ENCODE data around the gene ST8SIA2.
"Not testable (repeated sequence)": the region's sequence is repeated elsewhere in the genome, so short reads cannot be mapped to it uniquely, and the experiment has no call there.

Gene ST8SIA2

GRCh38 chr15:92463826-92464225 lies 70.1 kb downstream of the ST8SIA2 start:
- Histone ChIP-seq H3K36me3 (ENCODE audit: insufficient read depth, low read length) (no peaks in the 10 kb centered on the region; the same call in 1 of the 2 replicates), H3K4me1 (ENCODE audit: insufficient read depth, low read length) (peaks cover 3% of the 10 kb centered on the region; the same call in 1 of the 2 replicates), H3K9me3 (ENCODE audit: control insufficient read depth, insufficient read depth, low read length) (0 out of 2 replicates have a peak, but pooled peaks cover 2% of the 10 kb centered on the region), H3K9ac (ENCODE audit: low read depth, low read length) (no peak overlapping the region)

GRCh38 chr15:92466834-92467233 lies 73.2 kb downstream of the ST8SIA2 start:
- Histone ChIP-seq H3K4me1 (ENCODE audit: insufficient read depth, low read length) (peaks cover 3% of the 10 kb centered on the region; the same call in 1 of the 2 replicates), H3K9ac (ENCODE audit: low read depth, low read length) (no peak overlapping the region), H3K36me3 (ENCODE audit: insufficient read depth, low read length) (no peaks in the 10 kb centered on the region; the same call in 1 of the 2 replicates), H3K9me3 (ENCODE audit: control insufficient read depth, insufficient read depth, low read length) (0 out of 2 replicates have a peak, but pooled peaks cover 2% of the 10 kb centered on the region)

- Histone ChIP-seq H3K9ac (ENCODE audit: low read depth, low read length) (no peak overlapping the region), H3K36me3 (ENCODE audit: insufficient read depth, low read length) (no peaks in the 10 kb centered on the region; the same call in 1 of the 2 replicates), H3K4me1 (ENCODE audit: insufficient read depth, low read length) (peaks cover 3% of the 10 kb centered on the region; the same call in 1 of the 2 replicates), H3K9me3 (ENCODE audit: control insufficient read depth, insufficient read depth, low read length) (0 out of 2 replicates have a peak, but pooled peaks cover 2% of the 10 kb centered on the region)
These were observed 73.6 kb downstream of the ST8SIA2 start for GRCh38 chr15:92467245-92467644.

- H3K36me3 ChIP-seq (ENCODE audit: insufficient read depth, low read length), result no peaks in the 10 kb centered on the region; the same call in 1 of the 2 replicates
- no peaks in the 10 kb centered on the region; the same call in 1 of the 2 replicates for H3K4me1 ChIP-seq (ENCODE audit: insufficient read depth, low read length)
- H3K9ac ChIP-seq (ENCODE audit: low read depth, low read length), result no peak overlapping the region
- 0 out of 2 replicates have a peak, but pooled peaks cover 2% of the 10 kb centered on the region for H3K9me3 ChIP-seq (ENCODE audit: control insufficient read depth, insufficient read depth, low read length)
These were observed 75.3 kb downstream of the ST8SIA2 start for GRCh38 chr15:92468991-92469390.

- Histone ChIP-seq H3K36me3 (ENCODE audit: insufficient read depth, low read length) (no peaks in the 10 kb centered on the region), H3K9ac (ENCODE audit: low read depth, low read length) (no peak overlapping the region), H3K4me1 (ENCODE audit: insufficient read depth, low read length) (no peaks in the 10 kb centered on the region; the same call in 1 of the 2 replicates), H3K9me3 (ENCODE audit: control insufficient read depth, insufficient read depth, low read length) (0 out of 2 replicates have a peak, but pooled peaks cover 2% of the 10 kb centered on the region)
These were observed 77.6 kb downstream of the ST8SIA2 start for GRCh38 chr15:92471288-92471687.

- H3K36me3 ChIP-seq (ENCODE audit: insufficient read depth, low read length), result no peaks in the 10 kb centered on the region
- H3K9me3 ChIP-seq (ENCODE audit: control insufficient read depth, insufficient read depth, low read length), result no peaks in the 10 kb centered on the region
- no peak overlapping the region for H3K9ac ChIP-seq (ENCODE audit: low read depth, low read length)
- no peaks in the 10 kb centered on the region; the same call in 1 of the 2 replicates for H3K4me1 ChIP-seq (ENCODE audit: insufficient read depth, low read length)
These were observed 80.1 kb downstream of the ST8SIA2 start for GRCh38 chr15:92473756-92474155.

GRCh38 chr15:92479730-92480129 lies 86.0 kb downstream of the ST8SIA2 start:
- H3K36me3 ChIP-seq (ENCODE audit: insufficient read depth, low read length); H3K9me3 ChIP-seq (ENCODE audit: control insufficient read depth, insufficient read depth, low read length); H3K4me1 ChIP-seq (ENCODE audit: insufficient read depth, low read length); H3K9ac ChIP-seq (ENCODE audit: low read depth, low read length): not testable (repeated sequence)

GRCh38 chr15:92480361-92480760 lies 86.7 kb downstream of the ST8SIA2 start:
- Histone ChIP-seq H3K9ac (ENCODE audit: low read depth, low read length) (no peak overlapping the region), H3K36me3 (ENCODE audit: insufficient read depth, low read length) (no peaks in the 10 kb centered on the region), H3K4me1 (ENCODE audit: insufficient read depth, low read length) (no peaks in the 10 kb centered on the region), H3K9me3 (ENCODE audit: control insufficient read depth, insufficient read depth, low read length) (no peaks in the 10 kb centered on the region)

GRCh38 chr15:92485441-92485840 lies 91.8 kb downstream of the ST8SIA2 start:
- Histone ChIP-seq H3K4me1 (ENCODE audit: insufficient read depth, low read length) (no peaks in the 10 kb centered on the region), H3K36me3 (ENCODE audit: insufficient read depth, low read length) (no peaks in the 10 kb centered on the region), H3K9me3 (ENCODE audit: control insufficient read depth, insufficient read depth, low read length) (no peaks in the 10 kb centered on the region; the same call in 1 of the 2 replicates), H3K9ac (ENCODE audit: low read depth, low read length) (no peak overlapping the region)

- Histone ChIP-seq H3K9me3 (ENCODE audit: control insufficient read depth, insufficient read depth, low read length) (no peaks in the 10 kb centered on the region; the same call in 1 of the 2 replicates), H3K4me1 (ENCODE audit: insufficient read depth, low read length) (no peaks in the 10 kb centered on the region; the same call in 1 of the 2 replicates), H3K9ac (ENCODE audit: low read depth, low read length) (no peak overlapping the region), H3K36me3 (ENCODE audit: insufficient read depth, low read length) (no peaks in the 10 kb centered on the region)
These were observed 99.0 kb downstream of the ST8SIA2 start for GRCh38 chr15:92492551-92493115.

GRCh38 chr15:92494806-92495336 lies 101.2 kb downstream of the ST8SIA2 start:
- H3K9ac ChIP-seq (ENCODE audit: low read depth, low read length), result no peak overlapping the region
- no peaks in the 10 kb centered on the region; the same call in 1 of the 2 replicates for H3K4me1 ChIP-seq (ENCODE audit: insufficient read depth, low read length)
- H3K9me3 ChIP-seq (ENCODE audit: control insufficient read depth, insufficient read depth, low read length), result no peaks in the 10 kb centered on the region; the same call in 1 of the 2 replicates
- H3K36me3 ChIP-seq (ENCODE audit: insufficient read depth, low read length), result no peaks in the 10 kb centered on the region

- Histone ChIP-seq H3K9ac (ENCODE audit: low read depth, low read length) (no peak overlapping the region), H3K36me3 (ENCODE audit: insufficient read depth, low read length) (no peaks in the 10 kb centered on the region), H3K4me1 (ENCODE audit: insufficient read depth, low read length) (no peaks in the 10 kb centered on the region; the same call in 1 of the 2 replicates), H3K9me3 (ENCODE audit: control insufficient read depth, insufficient read depth, low read length) (no peaks in the 10 kb centered on the region; the same call in 1 of the 2 replicates)
These were observed 101.8 kb downstream of the ST8SIA2 start for GRCh38 chr15:92495446-92495845.

- Histone ChIP-seq H3K36me3 (ENCODE audit: insufficient read depth, low read length) (no peaks in the 10 kb centered on the region), H3K4me1 (ENCODE audit: insufficient read depth, low read length) (no peaks in the 10 kb centered on the region; the same call in 1 of the 2 replicates), H3K9ac (ENCODE audit: low read depth, low read length) (no peak overlapping the region), H3K9me3 (ENCODE audit: control insufficient read depth, insufficient read depth, low read length) (no peaks in the 10 kb centered on the region)
These were observed 106.2 kb downstream of the ST8SIA2 start for GRCh38 chr15:92499731-92500530.

GRCh38 chr15:92502336-92502735 lies 108.7 kb downstream of the ST8SIA2 start:
- no peaks in the 10 kb centered on the region for H3K36me3 ChIP-seq (ENCODE audit: insufficient read depth, low read length)
- H3K9me3 ChIP-seq (ENCODE audit: control insufficient read depth, insufficient read depth, low read length), result peaks cover 6% of the 10 kb centered on the region; the same call in 1 of the 2 replicates
- no peaks in the 10 kb centered on the region for H3K4me1 ChIP-seq (ENCODE audit: insufficient read depth, low read length)
- H3K9ac ChIP-seq (ENCODE audit: low read depth, low read length), result no peak overlapping the region

Data from ES-I3 (cell line).